Activated CD8-positive, alpha-beta memory T cell treated with anti-CD3 and anti-CD28 coated beads, Interleukin-2, amount 50 U/mL, for 24 hours (primary cell): ENCODE measurements around the gene TMEM232.
"Not testable (repeated sequence)": the region's sequence is repeated elsewhere in the genome, so short reads cannot be mapped to it uniquely, and the experiment has no call there.

ENCODE experiments used
- DNase-seq: peaks from one replicate; pipeline ENCODE4 v3.0.0-alpha.2; 2020; ENCODE audit errors: extremely low read depth

Gene TMEM232

GRCh38 chr5:110625376-110625999 is 101.0 kb downstream of the TMEM232 start:
- DNase-seq: no peak

- no peak for DNase-seq
Measured at GRCh38 chr5:110623874-110624273, 102.6 kb downstream of the TMEM232 start.

GRCh38 chr5:110618941-110619340 is 107.5 kb downstream of the TMEM232 start:
- DNase-seq: no peak

- DNase-seq: no peak
Measured at GRCh38 chr5:110616009-110616408, 110.5 kb downstream of the TMEM232 start.

GRCh38 chr5:110612794-110613247 is 113.7 kb downstream of the TMEM232 start:
- no peak for DNase-seq

- DNase-seq: no peak
Measured at GRCh38 chr5:110611817-110612216, 114.7 kb downstream of the TMEM232 start.

- DNase-seq: no peak
Measured at GRCh38 chr5:110594866-110595265, 131.6 kb downstream of the TMEM232 start.

GRCh38 chr5:110590187-110590586 is 136.3 kb downstream of the TMEM232 start:
- no peak for DNase-seq

GRCh38 chr5:110588286-110588980 is 138.0 kb downstream of the TMEM232 start:
- DNase-seq: no peak

GRCh38 chr5:110580625-110581024 is 145.8 kb downstream of the TMEM232 start:
- no peak for DNase-seq

GRCh38 chr5:110572729-110573128 is 153.7 kb downstream of the TMEM232 start:
- DNase-seq: no peak

GRCh38 chr5:110562191-110562590 is 164.3 kb downstream of the TMEM232 start:
- DNase-seq: no peak

GRCh38 chr5:110561510-110561909 is 165.0 kb downstream of the TMEM232 start:
- no peak for DNase-seq

- DNase-seq: no peak
Measured at GRCh38 chr5:110549301-110549700, 177.2 kb downstream of the TMEM232 start.

GRCh38 chr5:110548171-110548570 is 178.3 kb downstream of the TMEM232 start:
- no peak for DNase-seq

GRCh38 chr5:110547495-110547894 is 179.0 kb downstream of the TMEM232 start:
- no peak for DNase-seq

GRCh38 chr5:110545716-110546115 is 180.8 kb downstream of the TMEM232 start:
- DNase-seq: no peak

- DNase-seq: no peak
Measured at GRCh38 chr5:110544603-110545002, 181.9 kb downstream of the TMEM232 start.

- DNase-seq: no peak
Measured at GRCh38 chr5:110542949-110543348, 183.5 kb downstream of the TMEM232 start.

- no peak for DNase-seq
Measured at GRCh38 chr5:110536120-110537115, 190.1 kb downstream of the TMEM232 start.

- not testable (repeated sequence) for DNase-seq
Measured at GRCh38 chr5:110535146-110535545, 191.3 kb downstream of the TMEM232 start.

- no peak for DNase-seq
Measured at GRCh38 chr5:110525762-110526161, 200.7 kb downstream of the TMEM232 start.
